ENCODE measurements around the gene MAGI2. TPM values are rescaled to one million over a fixed set of nuclear protein-coding genes. Genes with fewer than 3 reads are reported as not detected.

MAGI2 gene
- total and polyA plus RNA-seq, 2 experiments from 2014 or later: 10.4 to 26.4 TPM

DNA sequence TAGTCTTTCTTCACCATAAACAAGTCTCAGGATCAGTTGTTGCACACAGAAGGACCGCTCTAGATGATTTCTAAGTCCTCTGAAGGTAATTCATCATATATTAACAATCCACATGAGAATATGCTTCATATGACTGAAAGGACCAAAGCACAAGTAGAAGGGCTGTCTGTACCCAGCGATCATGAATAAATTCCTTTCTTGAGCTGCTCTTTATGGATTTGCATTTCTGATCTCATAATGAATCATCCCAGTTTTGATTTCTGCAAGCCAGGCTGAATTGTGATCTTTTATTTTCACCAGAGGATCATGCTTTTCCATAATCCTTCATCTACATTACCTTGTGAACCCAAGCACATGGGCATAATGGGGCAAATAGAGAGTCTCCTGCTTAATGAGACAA lies 675.6 kb downstream of the MAGI2 start (continued):
- TF ChIP-seq, protein P1, sequence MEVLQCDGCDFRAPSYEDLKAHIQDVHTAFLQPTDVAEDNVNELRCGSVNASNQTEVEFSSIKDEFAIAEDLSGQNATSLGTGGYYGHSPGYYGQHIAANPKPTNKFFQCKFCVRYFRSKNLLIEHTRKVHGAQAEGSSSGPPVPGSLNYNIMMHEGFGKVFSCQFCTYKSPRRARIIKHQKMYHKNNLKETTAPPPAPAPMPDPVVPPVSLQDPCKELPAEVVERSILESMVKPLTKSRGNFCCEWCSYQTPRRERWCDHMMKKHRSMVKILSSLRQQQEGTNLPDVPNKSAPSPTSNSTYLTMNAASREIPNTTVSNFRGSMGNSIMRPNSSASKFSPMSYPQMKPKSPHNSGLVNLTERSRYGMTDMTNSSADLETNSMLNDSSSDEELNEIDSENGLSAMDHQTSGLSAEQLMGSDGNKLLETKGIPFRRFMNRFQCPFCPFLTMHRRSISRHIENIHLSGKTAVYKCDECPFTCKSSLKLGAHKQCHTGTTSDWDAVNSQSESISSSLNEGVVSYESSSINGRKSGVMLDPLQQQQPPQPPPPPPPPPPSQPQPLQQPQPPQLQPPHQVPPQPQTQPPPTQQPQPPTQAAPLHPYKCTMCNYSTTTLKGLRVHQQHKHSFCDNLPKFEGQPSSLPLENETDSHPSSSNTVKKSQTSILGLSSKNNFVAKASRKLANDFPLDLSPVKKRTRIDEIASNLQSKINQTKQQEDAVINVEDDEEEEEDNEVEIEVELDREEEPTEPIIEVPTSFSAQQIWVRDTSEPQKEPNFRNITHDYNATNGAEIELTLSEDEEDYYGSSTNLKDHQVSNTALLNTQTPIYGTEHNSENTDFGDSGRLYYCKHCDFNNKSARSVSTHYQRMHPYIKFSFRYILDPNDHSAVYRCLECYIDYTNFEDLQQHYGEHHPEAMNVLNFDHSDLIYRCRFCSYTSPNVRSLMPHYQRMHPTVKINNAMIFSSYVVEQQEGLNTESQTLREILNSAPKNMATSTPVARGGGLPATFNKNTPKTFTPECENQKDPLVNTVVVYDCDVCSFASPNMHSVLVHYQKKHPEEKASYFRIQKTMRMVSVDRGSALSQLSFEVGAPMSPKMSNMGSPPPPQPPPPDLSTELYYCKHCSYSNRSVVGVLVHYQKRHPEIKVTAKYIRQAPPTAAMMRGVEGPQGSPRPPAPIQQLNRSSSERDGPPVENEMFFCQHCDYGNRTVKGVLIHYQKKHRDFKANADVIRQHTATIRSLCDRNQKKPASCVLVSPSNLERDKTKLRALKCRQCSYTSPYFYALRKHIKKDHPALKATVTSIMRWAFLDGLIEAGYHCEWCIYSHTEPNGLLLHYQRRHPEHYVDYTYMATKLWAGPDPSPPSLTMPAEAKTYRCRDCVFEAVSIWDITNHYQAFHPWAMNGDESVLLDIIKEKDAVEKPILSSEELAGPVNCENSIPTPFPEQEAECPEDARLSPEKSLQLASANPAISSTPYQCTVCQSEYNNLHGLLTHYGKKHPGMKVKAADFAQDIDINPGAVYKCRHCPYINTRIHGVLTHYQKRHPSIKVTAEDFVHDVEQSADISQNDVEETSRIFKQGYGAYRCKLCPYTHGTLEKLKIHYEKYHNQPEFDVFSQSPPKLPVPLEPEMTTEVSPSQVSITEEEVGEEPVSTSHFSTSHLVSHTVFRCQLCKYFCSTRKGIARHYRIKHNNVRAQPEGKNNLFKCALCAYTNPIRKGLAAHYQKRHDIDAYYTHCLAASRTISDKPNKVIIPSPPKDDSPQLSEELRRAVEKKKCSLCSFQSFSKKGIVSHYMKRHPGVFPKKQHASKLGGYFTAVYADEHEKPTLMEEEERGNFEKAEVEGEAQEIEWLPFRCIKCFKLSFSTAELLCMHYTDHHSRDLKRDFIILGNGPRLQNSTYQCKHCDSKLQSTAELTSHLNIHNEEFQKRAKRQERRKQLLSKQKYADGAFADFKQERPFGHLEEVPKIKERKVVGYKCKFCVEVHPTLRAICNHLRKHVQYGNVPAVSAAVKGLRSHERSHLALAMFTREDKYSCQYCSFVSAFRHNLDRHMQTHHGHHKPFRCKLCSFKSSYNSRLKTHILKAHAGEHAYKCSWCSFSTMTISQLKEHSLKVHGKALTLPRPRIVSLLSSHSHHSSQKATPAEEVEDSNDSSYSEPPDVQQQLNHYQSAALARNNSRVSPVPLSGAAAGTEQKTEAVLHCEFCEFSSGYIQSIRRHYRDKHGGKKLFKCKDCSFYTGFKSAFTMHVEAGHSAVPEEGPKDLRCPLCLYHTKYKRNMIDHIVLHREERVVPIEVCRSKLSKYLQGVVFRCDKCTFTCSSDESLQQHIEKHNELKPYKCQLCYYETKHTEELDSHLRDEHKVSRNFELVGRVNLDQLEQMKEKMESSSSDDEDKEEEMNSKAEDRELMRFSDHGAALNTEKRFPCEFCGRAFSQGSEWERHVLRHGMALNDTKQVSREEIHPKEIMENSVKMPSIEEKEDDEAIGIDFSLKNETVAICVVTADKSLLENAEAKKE (CRISPR knock-in tag; IDR thresholded peaks at IDR 0.05): no peak
- TF ChIP-seq EZH2phosphoT487 (IDR thresholded peaks at IDR 0.05; ENCODE audit: unreplicated experiment) (no peak), CREB1 (CRISPR knock-in tag; IDR thresholded peaks at IDR 0.05; ENCODE audit: low read depth) (no peak), EZH2 (IDR thresholded peaks at IDR 0.05; ENCODE audit: low read depth, unreplicated experiment) (no peak), STAT1 (IDR thresholded peaks at IDR 0.05; ENCODE audit: unreplicated experiment) (no peak), POLR2AphosphoS5 (IDR thresholded peaks at IDR 0.05; ENCODE audit: low read depth) (no peak)
- TF ChIP-seq, protein P2, sequence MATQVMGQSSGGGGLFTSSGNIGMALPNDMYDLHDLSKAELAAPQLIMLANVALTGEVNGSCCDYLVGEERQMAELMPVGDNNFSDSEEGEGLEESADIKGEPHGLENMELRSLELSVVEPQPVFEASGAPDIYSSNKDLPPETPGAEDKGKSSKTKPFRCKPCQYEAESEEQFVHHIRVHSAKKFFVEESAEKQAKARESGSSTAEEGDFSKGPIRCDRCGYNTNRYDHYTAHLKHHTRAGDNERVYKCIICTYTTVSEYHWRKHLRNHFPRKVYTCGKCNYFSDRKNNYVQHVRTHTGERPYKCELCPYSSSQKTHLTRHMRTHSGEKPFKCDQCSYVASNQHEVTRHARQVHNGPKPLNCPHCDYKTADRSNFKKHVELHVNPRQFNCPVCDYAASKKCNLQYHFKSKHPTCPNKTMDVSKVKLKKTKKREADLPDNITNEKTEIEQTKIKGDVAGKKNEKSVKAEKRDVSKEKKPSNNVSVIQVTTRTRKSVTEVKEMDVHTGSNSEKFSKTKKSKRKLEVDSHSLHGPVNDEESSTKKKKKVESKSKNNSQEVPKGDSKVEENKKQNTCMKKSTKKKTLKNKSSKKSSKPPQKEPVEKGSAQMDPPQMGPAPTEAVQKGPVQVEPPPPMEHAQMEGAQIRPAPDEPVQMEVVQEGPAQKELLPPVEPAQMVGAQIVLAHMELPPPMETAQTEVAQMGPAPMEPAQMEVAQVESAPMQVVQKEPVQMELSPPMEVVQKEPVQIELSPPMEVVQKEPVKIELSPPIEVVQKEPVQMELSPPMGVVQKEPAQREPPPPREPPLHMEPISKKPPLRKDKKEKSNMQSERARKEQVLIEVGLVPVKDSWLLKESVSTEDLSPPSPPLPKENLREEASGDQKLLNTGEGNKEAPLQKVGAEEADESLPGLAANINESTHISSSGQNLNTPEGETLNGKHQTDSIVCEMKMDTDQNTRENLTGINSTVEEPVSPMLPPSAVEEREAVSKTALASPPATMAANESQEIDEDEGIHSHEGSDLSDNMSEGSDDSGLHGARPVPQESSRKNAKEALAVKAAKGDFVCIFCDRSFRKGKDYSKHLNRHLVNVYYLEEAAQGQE (IDR thresholded peaks at IDR 0.05; ENCODE audit: unreplicated experiment): no peak
